Right ventricle myocardium inferior (tissue), 1 donor: ENCODE measurements around the gene HIRIP3. TPM values are rescaled to one million over a fixed set of nuclear protein-coding genes. Genes with fewer than 3 reads are reported as not detected.

Experiments
- ATAC-seq: fragments of 200-7000 bp; cut with Tn5 transposase; one replicate; pipeline ENCODE4 v1.9.1; 2020; ENCODE audit warnings: mild to moderate bottlenecking, moderate library complexity
- DNase-seq: peaks from one replicate; pipeline ENCODE4 v3.0.0; 2021; ENCODE audit errors: missing footprints
- intact Hi-C: fragments of 100-400 bp; cut with DNase I; formaldehyde crosslinking; loops from one replicate; pipeline ENCODE4 v1.11.0; 2022
- total RNA-seq: library from RNA; stranded (reverse); fragmentation: NEBNext Ultra II Directional; extraction: Animal tissue kit (Norgen Biotek cat#: 25700); gene quantifications from one replicate; pipeline ENCODE4 v1.2.1, GENCODE V29; 2021
- donor health status: DM: no; HTN: yes; CAD: no; lungs with severe emphysema.

Gene HIRIP3
- total RNA-seq, 1 donor from 2014 or later = 20.2 TPM

- peak; percentile 51 for DNase-seq
- intact Hi-C loops = loop anchor here (10.0 kb wide), 1 partner anchor 140 kb away; the partner anchor contains the start of gene CDIPT
- no peak for ATAC-seq
Observed at GRCh38 chr16:30004424-30004776, 9.0 kb upstream of the HIRIP3 start.

DNA sequence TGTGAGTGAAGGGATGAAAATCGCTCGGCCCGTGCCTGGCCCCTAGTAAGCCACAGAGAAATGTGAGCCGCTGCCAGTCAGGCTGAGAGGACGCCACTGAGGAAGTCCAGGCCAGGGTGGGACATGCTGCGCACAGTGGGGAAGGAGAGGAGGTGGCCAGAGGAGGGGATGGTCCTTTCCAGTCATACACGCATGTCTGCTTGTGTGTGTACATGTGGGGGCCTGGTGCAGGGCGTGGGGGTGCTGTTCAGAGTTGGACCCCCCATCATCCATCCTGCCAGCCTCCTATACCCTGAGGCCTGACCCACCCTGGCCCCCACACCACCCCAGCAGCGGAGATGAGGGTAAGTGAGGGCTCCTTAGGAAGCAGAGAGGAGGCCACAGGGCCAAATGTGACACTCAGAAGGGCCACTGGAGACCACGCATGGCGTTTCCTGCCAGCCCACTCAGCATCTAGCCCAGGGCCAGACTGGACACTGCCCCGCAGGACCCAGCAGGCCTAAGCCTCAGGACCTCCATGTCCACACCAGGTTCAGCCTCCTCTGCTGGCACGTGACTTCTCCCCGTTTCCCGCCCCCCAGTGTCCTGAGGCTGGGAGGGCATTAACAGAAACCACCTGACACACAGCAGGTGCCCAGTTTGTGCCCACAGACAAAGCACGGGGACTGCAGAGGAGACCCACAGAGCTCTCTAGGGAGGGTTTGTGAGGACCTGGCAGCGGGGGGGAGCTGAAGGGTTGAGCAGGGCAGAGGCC, 8.4 kb upstream of the HIRIP3 start:
- no peak for ATAC-seq
- peak; percentile 27 for DNase-seq
- intact Hi-C loops = loop anchor here (10.0 kb wide), 1 partner anchor 139 kb away; the partner anchor contains the start of gene CDIPT

GRCh38 chr16:30002614-30003346, 7.4 kb upstream of the HIRIP3 start:
- ATAC-seq (no peak), DNase-seq (peak; percentile 67)
- intact Hi-C loops = loop anchor here (10.0 kb wide), 1 partner anchor 138 kb away; the partner anchor contains the start of gene CDIPT

GRCh38 chr16:30000735-30001631, 5.6 kb upstream of the HIRIP3 start:
- intact Hi-C loops = loop anchor here (10.0 kb wide), 1 partner anchor 136 kb away; the partner anchor contains the start of gene CDIPT

GRCh38 chr16:29999605-30000004, 4.2 kb upstream of the HIRIP3 start:
- DNase-seq (no peak), ATAC-seq (no peak)
- intact Hi-C loops = loop anchor here (5.0 to 10.0 kb wide), 2 partner anchors 135 to 1057 kb away; partner anchors contain the start of gene CDIPT

More at GRCh38 chr16:30000735-30001631, 5.6 kb upstream of the HIRIP3 start:
- ATAC-seq (no peak), DNase-seq (peak; percentile 58)

DNA sequence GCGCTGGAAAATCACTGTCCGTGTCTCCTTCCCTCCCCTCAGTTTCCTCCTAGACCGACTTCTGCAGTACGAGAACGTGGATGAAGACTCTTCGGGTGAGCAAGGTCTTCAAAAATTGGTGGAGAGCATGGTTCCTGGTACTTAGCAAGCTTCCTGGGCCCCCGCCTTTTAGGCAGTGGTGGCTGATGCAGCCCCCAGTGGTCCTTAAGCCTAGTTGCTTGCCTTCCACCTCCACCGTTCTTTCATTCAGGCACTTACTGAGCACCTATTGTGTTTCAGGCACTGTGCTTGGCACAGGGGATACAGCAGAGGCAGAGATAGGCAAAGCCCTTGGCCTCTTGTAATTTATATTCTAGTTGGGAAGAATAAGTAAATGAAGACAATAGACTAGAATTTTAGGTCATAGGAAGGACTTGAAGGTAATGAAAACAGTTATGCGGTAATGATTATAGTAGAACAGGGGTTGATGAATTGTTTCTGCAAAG, 1.4 kb upstream of the HIRIP3 start:
- ATAC-seq (no peak), DNase-seq (no peak)
- intact Hi-C loops = loop anchor here (1.0 to 5.0 kb wide), 2 partner anchors 35 to 1055 kb away; partner anchors contain the start of gene TMEM219

- DNase-seq = peak; percentile 99
- intact Hi-C loops = loop anchor here (1.0 to 5.0 kb wide), 3 partner anchors 19 to 1054 kb away; partner anchors contain the start of gene TMEM219
Observed at GRCh38 chr16:29995911-29996765, 721 bp upstream of the HIRIP3 start, which contains the start of gene INO80E. TSS of gene INO80E (plus strand) at chr16:29996241. CDS start at chr16:29996311, 70 bp downstream.

GRCh38 chr16:29994600-29995323, 655 bp downstream of the HIRIP3 start:
- ATAC-seq (peak; percentile 30), DNase-seq (peak; percentile 22)
- intact Hi-C loops = loop anchor here (2.0 to 5.0 kb wide), 2 partner anchors 18 to 1052 kb away; no protein-coding TSS in a partner anchor

More at GRCh38 chr16:29995911-29996765, 721 bp upstream of the HIRIP3 start, which contains the start of gene INO80E:
- ATAC-seq = peak; percentile 99

DNA sequence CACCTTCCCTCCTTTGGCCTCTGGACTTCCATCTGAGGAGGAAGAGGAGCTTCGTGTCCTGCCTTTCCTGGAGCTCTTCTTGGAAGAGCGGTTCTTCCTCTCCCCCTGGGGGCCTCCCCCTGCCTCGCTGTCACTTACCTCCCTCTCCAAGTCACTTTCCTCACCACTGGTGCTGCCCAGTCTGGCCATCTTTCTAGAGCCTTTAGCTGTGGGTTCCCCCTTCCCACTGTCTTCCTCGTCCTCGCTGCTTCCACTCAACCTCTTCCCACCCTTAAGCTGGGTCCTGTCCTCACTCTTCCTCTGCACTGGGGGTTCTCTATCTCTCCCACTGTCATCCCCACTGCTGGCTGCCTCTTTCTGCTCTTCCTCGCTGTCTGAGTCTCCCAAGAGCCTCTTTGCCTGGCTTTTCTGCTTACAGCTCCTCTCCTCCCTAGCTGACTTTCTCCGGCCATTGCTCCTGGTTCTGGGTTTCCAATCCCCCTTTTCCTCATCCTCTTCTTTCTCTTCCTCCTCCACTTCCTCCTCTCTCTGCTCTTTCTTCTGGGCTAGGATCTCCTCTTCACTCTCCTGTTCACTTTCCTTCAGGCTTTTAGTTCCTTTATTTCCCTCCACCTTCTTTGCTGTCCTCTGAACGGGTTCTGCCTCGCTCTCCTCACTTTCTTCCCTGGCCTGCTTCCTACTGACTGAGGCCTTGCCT, 1.4 kb downstream of the HIRIP3 start:
- no peak for ATAC-seq
- intact Hi-C loops = loop anchor here (2.0 kb wide), 1 partner anchor 17 kb away; no protein-coding TSS in a partner anchor
- no peak for DNase-seq

DNA sequence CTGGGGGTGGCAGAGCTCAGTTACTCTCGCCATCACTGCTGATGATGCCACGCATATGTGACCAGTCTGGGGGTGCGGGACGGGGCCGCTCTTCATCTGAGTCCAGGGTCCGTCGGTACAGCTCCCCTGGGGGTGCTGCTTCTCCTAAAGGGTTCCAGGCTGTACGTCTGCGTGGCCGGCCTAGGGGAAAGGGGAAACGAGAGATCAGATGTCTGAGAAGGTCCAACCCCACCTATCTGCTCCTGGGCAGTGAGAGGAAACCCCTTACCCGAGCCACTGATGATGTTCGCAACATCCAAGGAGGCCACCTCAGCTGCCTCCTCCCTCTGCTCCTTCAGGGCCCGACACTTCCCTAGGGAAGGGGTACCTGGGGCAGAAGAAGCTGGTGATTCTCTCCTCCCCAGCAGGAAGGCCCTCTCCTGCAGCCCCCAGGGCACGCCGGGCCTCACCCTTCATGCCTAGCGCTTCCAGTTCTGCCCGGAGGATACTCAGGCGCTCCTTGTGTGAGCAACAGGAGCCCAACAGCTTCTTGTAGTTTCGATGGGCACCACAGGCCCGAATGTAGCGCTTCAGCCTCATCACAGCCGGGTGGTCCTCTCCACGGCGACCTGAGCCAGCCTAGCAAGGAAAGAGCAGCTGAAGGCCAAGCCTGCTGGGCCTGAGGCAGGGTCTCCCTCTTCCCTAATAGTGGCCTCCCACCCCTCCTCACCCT, 2.1 kb downstream of the HIRIP3 start:
- intact Hi-C loops = no loop called here
- no peak for ATAC-seq
- peak; percentile 53 for DNase-seq

GRCh38 chr16:29992344-29992967, 3.0 kb downstream of the HIRIP3 start:
- ATAC-seq (no peak), DNase-seq (no peak)
- intact Hi-C loops = no loop called here

GRCh38 chr16:29991571-29991904, 3.9 kb downstream of the HIRIP3 start:
- peak; percentile 28 for DNase-seq
- intact Hi-C loops = no loop called here
- ATAC-seq = no peak

DNA sequence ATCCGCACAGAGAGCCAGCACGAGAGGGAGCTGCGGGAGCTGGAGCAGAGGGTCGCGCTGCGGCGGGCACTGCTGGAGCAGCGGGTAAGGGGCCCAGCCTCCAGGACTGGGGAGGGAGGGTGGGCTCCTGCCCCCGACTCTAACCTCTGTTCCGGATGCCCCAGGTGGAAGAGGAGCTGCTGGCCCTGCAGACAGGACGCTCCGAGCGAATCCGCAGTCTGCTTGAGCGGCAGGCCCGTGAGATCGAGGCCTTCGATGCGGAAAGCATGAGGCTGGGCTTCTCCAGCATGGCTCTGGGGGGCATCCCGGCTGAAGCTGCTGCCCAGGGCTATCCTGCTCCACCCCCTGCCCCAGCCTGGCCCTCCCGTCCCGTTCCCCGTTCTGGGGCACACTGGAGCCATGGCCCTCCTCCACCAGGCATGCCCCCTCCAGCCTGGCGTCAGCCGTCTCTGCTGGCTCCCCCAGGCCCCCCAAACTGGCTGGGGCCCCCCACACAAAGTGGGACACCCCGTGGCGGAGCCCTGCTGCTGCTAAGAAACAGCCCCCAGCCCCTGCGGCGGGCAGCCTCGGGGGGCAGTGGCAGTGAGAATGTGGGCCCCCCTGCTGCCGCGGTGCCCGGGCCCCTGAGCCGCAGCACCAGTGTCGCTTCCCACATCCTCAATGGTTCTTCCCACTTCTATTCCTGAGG, 4.4 kb downstream of the HIRIP3 start:
- DNase-seq = no peak
- no peak for ATAC-seq
- intact Hi-C loops = no loop called here

- intact Hi-C loops = no loop called here
- ATAC-seq = no peak
- no peak for DNase-seq
Observed at GRCh38 chr16:29990034-29990433, 5.4 kb downstream of the HIRIP3 start.
